HEK293 (cell line): Measurements from ENCODE around the gene FANCL.

Experiments
- CTCF ChIA-PET: fragments of 350-600 bp; formaldehyde crosslinking; extraction: SDS; loops from one replicate; lab custom pipeline; 2021; ENCODE audit warnings: antibody characterized with exemption; lab: Yijun Ruan, JAX
- POLR2A ChIA-PET: fragments of 300-600 bp; formaldehyde crosslinking; extraction: SDS; loops from one replicate; lab custom pipeline; 2020; ENCODE audit warnings: antibody characterized with exemption, inconsistent platforms; lab: Yijun Ruan, JAX
- H3K27ac ChIP-seq: fragments of 200-500 bp; sonication (Bioruptor generic); 2 replicates; pipeline ENCODE4 v1.5.1; 2014; ENCODE audit warnings: low read depth, low read length, control low read depth, inconsistent platforms; ENCODE audit errors: extremely low read depth
- H3K36me3 ChIP-seq, 2 experiments: fragments of 200-500 bp in 1 of 2; sonication (Bioruptor generic) in 1 of 2; 1 replicate in 1 of 2; 2 replicates in 1 of 2; pipeline ENCODE4 v1.5.1; 2014 to 2017; ENCODE audit warnings: inconsistent platforms in 2 of 2, low read length in 2 of 2; ENCODE audit not compliant: control insufficient read depth in 2 of 2, insufficient read depth in 1 of 2
- H3K4me1 ChIP-seq: fragments of 200-500 bp; sonication (Bioruptor generic); 2 replicates; pipeline ENCODE4 v1.5.1; 2014; ENCODE audit warnings: mild to moderate bottlenecking, low read length, inconsistent platforms; ENCODE audit not compliant: control insufficient read depth, insufficient read depth
- H3K4me3 ChIP-seq: 2 replicates; pipeline ENCODE4 v1.5.1; 2011; ENCODE audit warnings: low read depth, mild to moderate bottlenecking, control low read depth, low read length, moderate library complexity
- H3K9me3 ChIP-seq: fragments of 200-500 bp; sonication (Bioruptor generic); 2 replicates; pipeline ENCODE4 v1.5.1; 2014; ENCODE audit warnings: low read depth, low read length, inconsistent platforms; ENCODE audit not compliant: control insufficient read depth, insufficient read depth
- AEBP2 ChIP-seq: fragments of 450-650 bp; formaldehyde crosslinking; IDR thresholded peaks from 2 replicates; pipeline ENCODE4 v1.5.1; 2016; ENCODE audit warnings: missing biosample characterization, missing genetic modification characterization, borderline replicate concordance
- BCL6B ChIP-seq: fragments of 450-650 bp; formaldehyde crosslinking; IDR thresholded peaks from 2 replicates; pipeline ENCODE4 v1.5.1; 2017; ENCODE audit warnings: missing biosample characterization, missing genetic modification characterization
- EGR2 ChIP-seq: fragments of 450-650 bp; formaldehyde crosslinking; IDR thresholded peaks from 2 replicates; pipeline ENCODE4 v1.5.1; 2016; ENCODE audit warnings: low read depth, missing biosample characterization, missing genetic modification characterization
- IKZF3 ChIP-seq: fragments of 450-650 bp; IDR thresholded peaks from 2 replicates; pipeline ENCODE4 v1.5.0; 2018; ENCODE audit warnings: missing biosample characterization, mild to moderate bottlenecking, missing genetic modification characterization, moderate library complexity
- YY2 ChIP-seq: fragments of 450-650 bp; formaldehyde crosslinking; IDR thresholded peaks from 2 replicates; pipeline ENCODE4 v1.5.1; 2016; ENCODE audit warnings: missing biosample characterization, missing genetic modification characterization
- ZBTB17 ChIP-seq: fragments of 450-650 bp; formaldehyde crosslinking; IDR thresholded peaks from 2 replicates; pipeline ENCODE4 v1.5.1; 2016; ENCODE audit warnings: missing biosample characterization, missing genetic modification characterization
- ZNF155 ChIP-seq: fragments of 450-650 bp; formaldehyde crosslinking; IDR thresholded peaks from 2 replicates; pipeline ENCODE4 v1.5.1; 2016; ENCODE audit warnings: missing biosample characterization, missing genetic modification characterization
- ZNF16 ChIP-seq: fragments of 450-650 bp; formaldehyde crosslinking; IDR thresholded peaks from 2 replicates; pipeline ENCODE4 v1.5.1; 2016; ENCODE audit warnings: low read depth, missing biosample characterization, missing genetic modification characterization
- ZNF2 ChIP-seq: fragments of 450-650 bp; formaldehyde crosslinking; IDR thresholded peaks from 2 replicates; pipeline ENCODE4 v1.5.1; 2016; ENCODE audit warnings: missing biosample characterization, missing genetic modification characterization
- ZNF214 ChIP-seq: fragments of 450-650 bp; formaldehyde crosslinking; IDR thresholded peaks from 2 replicates; pipeline ENCODE4 v1.5.1; 2017; ENCODE audit warnings: missing biosample characterization, mild to moderate bottlenecking, missing genetic modification characterization, borderline replicate concordance
- ZNF266 ChIP-seq: fragments of 450-650 bp; formaldehyde crosslinking; IDR thresholded peaks from 2 replicates; pipeline ENCODE4 v1.5.1; 2016; ENCODE audit warnings: missing biosample characterization, missing genetic modification characterization, low read depth
- ZNF280D ChIP-seq: fragments of 450-650 bp; formaldehyde crosslinking; IDR thresholded peaks from 2 replicates; pipeline ENCODE4 v1.5.1; 2016; ENCODE audit warnings: missing biosample characterization, missing genetic modification characterization
- ZNF394 ChIP-seq: fragments of 450-650 bp; formaldehyde crosslinking; IDR thresholded peaks from 2 replicates; pipeline ENCODE4 v1.5.1; 2016; ENCODE audit warnings: missing biosample characterization, missing genetic modification characterization, mild to moderate bottlenecking, moderate library complexity, borderline replicate concordance
- ZNF501 ChIP-seq: fragments of 450-650 bp; formaldehyde crosslinking; IDR thresholded peaks from 2 replicates; pipeline ENCODE4 v1.5.1; 2016; ENCODE audit warnings: missing biosample characterization, missing genetic modification characterization
- ZNF561 ChIP-seq: fragments of 450-650 bp; IDR thresholded peaks from 2 replicates; pipeline ENCODE4 v1.5.1; 2018; ENCODE audit warnings: missing biosample characterization, missing genetic modification characterization, borderline replicate concordance
- ZNF639 ChIP-seq: fragments of 450-650 bp; formaldehyde crosslinking; IDR thresholded peaks from 2 replicates; pipeline ENCODE4 v1.5.1; 2016; ENCODE audit warnings: missing biosample characterization, missing genetic modification characterization
- ZNF785 ChIP-seq: fragments of 450-650 bp; formaldehyde crosslinking; IDR thresholded peaks from 2 replicates; pipeline ENCODE4 v1.5.1; 2016; ENCODE audit warnings: missing biosample characterization, missing genetic modification characterization
- ZNF837 ChIP-seq: fragments of 450-650 bp; formaldehyde crosslinking; IDR thresholded peaks from 2 replicates; pipeline ENCODE4 v1.5.1; 2016; ENCODE audit warnings: missing biosample characterization, missing genetic modification characterization

FANCL gene

GRCh38 chr2:58163913-58164312, 77.2 kb downstream of the FANCL start (continued):
- no peak for TF ChIP-seq ZNF394 (tag by site-specific recombination)
- no peak for TF ChIP-seq ZNF214
- no peak for TF ChIP-seq ZNF639 (tag by site-specific recombination)
- no peak for TF ChIP-seq ZNF2
- no peak for TF ChIP-seq ZNF785 (tag by site-specific recombination)

GRCh38 chr2:58158481-58158880, 82.6 kb downstream of the FANCL start:
- no peaks in the 10 kb centered on the region for H3K4me1 ChIP-seq
- H3K36me3 ChIP-seq = peaks cover 28 to 56% of the 10 kb centered on the region in 2 experiments; a peak in 2 of 3 replicates
- no peak overlapping the region for H3K27ac ChIP-seq
- no peak overlapping the region for H3K4me3 ChIP-seq
- POLR2A ChIA-PET = interaction anchor here (1.2 kb wide), 1 partner anchor 112 kb away, joined by 3 read pairs; the partner anchor contains the start of gene VRK2
- CTCF ChIA-PET = interaction anchor here (0.7 kb wide), 1 partner anchor 9 kb away, joined by 3 read pairs; no protein-coding TSS in a partner anchor
- TF ChIP-seq AEBP2 (tag by site-specific recombination) (no peak), ZNF837 (tag by site-specific recombination) (no peak), BCL6B (tag by site-specific recombination) (no peak), YY2 (tag by site-specific recombination) (no peak), IKZF3 (tag by site-specific recombination) (no peak), ZNF561 (tag by site-specific recombination) (no peak), ZNF214 (no peak), ZNF155 (tag by site-specific recombination) (no peak), ZNF280D (tag by site-specific recombination) (no peak), ZNF16 (tag by site-specific recombination) (no peak), EGR2 (tag by site-specific recombination) (no peak), ZBTB17 (tag by site-specific recombination) (no peak), ZNF501 (tag by site-specific recombination) (no peak), ZNF266 (no peak)
- no peaks in the 10 kb centered on the region for H3K9me3 ChIP-seq
